GM21515 (cell line): ENCODE data around the gene LAMB3.

ENCODE experiments used
- ATAC-seq: cut with Tn5 transposase; IDR thresholded peaks from one replicate; pipeline ENCODE4 v1.9.1; 2021; ENCODE audit not compliant: unreplicated experiment

The LAMB3 gene

GRCh38 chr1:209634005-209634737, 18.1 kb downstream of the LAMB3 start:
- ATAC-seq = no peak

GRCh38 chr1:209633335-209633997, 18.8 kb downstream of the LAMB3 start:
- ATAC-seq = no peak

- ATAC-seq = no peak
Measured at GRCh38 chr1:209630383-209631225, 21.6 kb downstream of the LAMB3 start.

GRCh38 chr1:209629621-209630382, 22.4 kb downstream of the LAMB3 start:
- ATAC-seq = no peak

GRCh38 chr1:209628618-209629299, 23.5 kb downstream of the LAMB3 start:
- ATAC-seq = no peak

- peak; percentile 75 for ATAC-seq
Measured at GRCh38 chr1:209627732-209628196, 24.5 kb downstream of the LAMB3 start.

GRCh38 chr1:209627027-209627731, 25.0 kb downstream of the LAMB3 start:
- no peak for ATAC-seq

GRCh38 chr1:209626346-209627026, 25.7 kb downstream of the LAMB3 start:
- no peak for ATAC-seq

- ATAC-seq = no peak
Measured at GRCh38 chr1:209625791-209626285, 26.4 kb downstream of the LAMB3 start.

GRCh38 chr1:209624558-209625549, 27.4 kb downstream of the LAMB3 start:
- no peak for ATAC-seq

- no peak for ATAC-seq
Measured at GRCh38 chr1:209622841-209623829, 29.1 kb downstream of the LAMB3 start.

- ATAC-seq = no peak
Measured at GRCh38 chr1:209621741-209622655, 30.2 kb downstream of the LAMB3 start.

- no peak for ATAC-seq
Measured at GRCh38 chr1:209621286-209621685, 30.9 kb downstream of the LAMB3 start.

GRCh38 chr1:209620487-209620884, 31.7 kb downstream of the LAMB3 start:
- no peak for ATAC-seq

- no peak for ATAC-seq
Measured at GRCh38 chr1:209619696-209620486, 32.3 kb downstream of the LAMB3 start.
